Small intestine (tissue), 7 donors: Measurements from ENCODE around the gene GKN2. TPM values are rescaled to one million over a fixed set of nuclear protein-coding genes. Genes with fewer than 3 reads are reported as not detected.
A peak's percentile ranks its signal among the peaks of the same experiment; 100 is the strongest.

ENCODE experiments used
- DNase-seq, 2 donors: peaks; one replicate each; pipeline versions ENCODE4 v3.0.0 to v3.0.0-alpha.2; 2013
- FAIRE-seq: peaks from 2 replicates; lab custom pipeline; 2012; peaks lifted over from hg19 to GRCh38; lab: Jason Lieb, UNC
- H3K27ac ChIP-seq, 3 donors: one replicate each; pipeline ENCODE4 v1.5.1; 2013; ENCODE audit warnings: low read length in 2 of 3, mild to moderate bottlenecking in 2 of 3, control low read depth in 1 of 3, inconsistent platforms in 1 of 3, low read depth in 1 of 3, moderate library complexity in 1 of 3
- H3K27me3 ChIP-seq, 3 donors: one replicate each; pipeline ENCODE4 v1.6.1; 2013; ENCODE audit warnings: low read length in 3 of 3, inconsistent platforms in 1 of 3; ENCODE audit not compliant: control insufficient read depth in 3 of 3, insufficient read depth in 3 of 3
- H3K36me3 ChIP-seq, 3 donors: one replicate each; pipeline ENCODE4 v1.6.1; 2013; ENCODE audit warnings: low read length in 3 of 3, inconsistent platforms in 1 of 3, low read depth in 1 of 3, mild to moderate bottlenecking in 1 of 3, moderate library complexity in 1 of 3; ENCODE audit not compliant: control insufficient read depth in 3 of 3, insufficient read depth in 2 of 3
- H3K4me1 ChIP-seq, 3 donors: one replicate each; pipeline ENCODE4 v1.6.1; 2013; ENCODE audit warnings: low read length in 2 of 3, inconsistent platforms in 1 of 3, low read depth in 1 of 3, mild to moderate bottlenecking in 1 of 3, moderate library complexity in 1 of 3; ENCODE audit not compliant: control insufficient read depth in 3 of 3, insufficient read depth in 2 of 3
- H3K4me3 ChIP-seq, 3 donors: one replicate each; pipeline ENCODE4 v1.5.1; 2013; ENCODE audit warnings: low read length in 3 of 3, control low read depth in 1 of 3, inconsistent platforms in 1 of 3, low read depth in 1 of 3, mild to moderate bottlenecking in 1 of 3, moderate library complexity in 1 of 3
- H3K9me3 ChIP-seq, 2 donors: one replicate each; pipeline ENCODE4 v1.6.1; 2013; ENCODE audit warnings: low read depth in 1 of 2, low read length in 1 of 2; ENCODE audit not compliant: control insufficient read depth in 2 of 2, insufficient read depth in 1 of 2
- WGBS, 3 donors: extraction: QIAGEN DNeasy Blood & Tissue Kit; methylation state at CpG; one replicate each; pipeline ENCODE4 v1.1.7; 2013; 5-methylcytosine and 5-hydroxymethylcytosine counted together
- polyA plus RNA-seq, 4 donors: library from polyadenylated mRNA; stranded (reverse) in 3 of 4; unstranded in 1 of 4; fragments of 200-250 nt in 3 of 4; fragments of 120-200 nt in 1 of 4; gene quantifications; one replicate each; pipeline versions ENCODE4 v1.2.1 to v1.2.3, GENCODE V29; 2013
- donor health status: healthy with polysubstance abuse.
- donor health status: control.
- donor health status: control.
- donor health status: Bipolar disorder and iron deficiency.
- donor health status: healthy.

GKN2 gene
- polyA plus RNA-seq, 4 donors = 0.30 TPM; not detected in 3

DNA sequence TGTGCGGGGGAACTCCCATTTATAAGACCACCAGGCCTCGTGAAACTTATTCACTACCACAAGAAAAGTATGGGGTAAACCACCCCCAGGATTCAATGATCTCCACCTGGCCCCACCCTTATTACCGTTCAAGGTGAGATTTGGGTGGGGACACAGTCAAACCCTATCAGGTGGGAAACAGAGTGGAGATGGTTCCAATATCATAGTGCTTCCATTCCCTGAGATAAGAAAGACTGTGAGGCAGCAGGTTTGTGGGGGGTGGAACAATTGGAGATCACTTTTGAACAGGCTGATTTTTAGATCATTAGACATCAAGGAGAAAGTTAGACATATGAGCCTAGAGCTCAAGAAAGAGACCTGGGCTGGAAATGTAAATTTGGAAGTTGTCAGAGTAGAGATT, 39.3 kb downstream of the GKN2 start:
- no peak for DNase-seq
- Histone ChIP-seq H3K27me3 (no peaks in the 10 kb centered on the region), H3K27ac (no peak overlapping the region), H3K36me3 (no peaks in the 10 kb centered on the region), H3K4me1 (peaks cover 0 to 7% (median 0%) of the 10 kb centered on the region in 3 donors), H3K4me3 (no peak overlapping the region), H3K9me3 (no peaks in the 10 kb centered on the region)
- 85 to 94% (median 89%) methylated on average over 3 of the region's 3 CpGs for WGBS, 3 donors
- FAIRE-seq = no peak

DNA sequence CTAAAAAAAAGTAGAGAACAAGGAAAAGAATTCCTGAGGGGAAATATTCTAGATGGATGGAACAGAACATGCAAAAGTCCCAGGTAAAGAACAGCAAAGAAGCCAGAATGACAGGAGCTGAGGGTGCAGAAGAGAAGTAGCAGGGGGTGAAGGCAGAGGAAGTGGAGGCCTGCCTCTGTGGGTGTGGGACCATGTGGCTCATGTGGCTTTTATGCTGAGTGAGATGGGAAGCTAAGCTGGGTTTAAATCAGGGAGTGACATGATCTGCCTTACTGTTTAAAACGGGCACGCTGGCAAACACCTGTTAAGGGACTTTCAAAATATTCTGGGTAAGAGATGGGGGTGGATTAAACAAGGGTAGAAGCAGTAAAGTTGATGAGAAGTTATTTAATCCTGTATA, 40.0 kb downstream of the GKN2 start:
- no peaks in the 10 kb centered on the region for H3K27me3 ChIP-seq
- no peak overlapping the region for H3K27ac ChIP-seq
- H3K9me3 ChIP-seq = no peaks in the 10 kb centered on the region
- DNase-seq (peak in 1 of 2 donors; percentile 23), FAIRE-seq (no peak)
- no peak overlapping the region for H3K4me3 ChIP-seq
- 28 to 40% (median 36%) methylated on average over 2 of the region's 2 CpGs for WGBS, 3 donors
- H3K4me1 ChIP-seq = peaks cover 0 to 7% (median 0%) of the 10 kb centered on the region in 3 donors
- no peaks in the 10 kb centered on the region for H3K36me3 ChIP-seq

DNA sequence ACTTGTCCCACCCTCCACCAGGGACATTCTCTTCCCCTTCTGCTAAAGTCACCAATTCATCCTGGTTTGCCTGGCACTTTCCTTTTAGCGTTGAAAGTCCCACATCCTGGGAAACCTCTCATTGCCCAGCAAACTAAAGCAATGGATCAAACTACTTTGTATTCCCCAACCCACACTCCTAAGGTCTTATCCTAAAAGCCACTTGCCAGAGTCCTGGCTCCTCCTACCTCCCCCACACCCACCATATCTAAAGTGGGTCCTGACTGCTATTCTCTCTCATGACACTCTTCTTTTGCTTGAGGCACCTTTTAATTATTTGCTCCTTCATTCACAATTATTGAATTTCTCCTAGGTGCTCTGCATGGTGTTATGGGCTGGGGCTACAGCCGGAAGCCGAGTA, 40.6 kb downstream of the GKN2 start:
- no peak for FAIRE-seq
- no peak for DNase-seq
- Histone ChIP-seq H3K4me3 (no peak overlapping the region), H3K4me1 (peaks cover 0 to 7% (median 0%) of the 10 kb centered on the region in 3 donors), H3K27ac (no peak overlapping the region), H3K9me3 (no peaks in the 10 kb centered on the region), H3K36me3 (no peaks in the 10 kb centered on the region), H3K27me3 (no peaks in the 10 kb centered on the region)
- 94 to 98% (median 96%) methylated on average over 3 of the region's 3 CpGs for WGBS, 3 donors

DNA sequence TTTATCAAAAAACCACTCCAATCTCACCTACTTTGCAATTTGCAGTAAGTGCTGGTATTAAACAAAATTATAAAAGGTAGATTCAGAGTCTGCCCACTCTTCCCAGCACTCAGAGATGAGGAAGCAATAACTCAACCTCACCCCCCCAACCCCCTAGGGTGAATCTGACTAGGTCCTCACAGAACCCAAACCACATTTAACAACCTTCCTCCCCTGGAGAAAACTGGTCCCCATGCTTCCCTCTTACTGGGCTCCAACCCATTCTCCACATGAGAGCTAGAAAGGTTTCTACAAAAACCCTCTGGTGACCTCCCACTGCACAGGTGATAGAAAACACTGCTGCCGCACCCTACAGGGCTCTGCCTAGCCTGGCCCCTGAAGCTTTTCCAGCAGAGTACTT, 41.0 kb downstream of the GKN2 start:
- H3K9me3 ChIP-seq = no peaks in the 10 kb centered on the region
- H3K4me1 ChIP-seq = peaks cover 0 to 7% (median 0%) of the 10 kb centered on the region in 3 donors
- H3K36me3 ChIP-seq = no peaks in the 10 kb centered on the region
- H3K27ac ChIP-seq = no peak overlapping the region
- H3K4me3 ChIP-seq = no peak overlapping the region
- 96 to 100% (median 97%) methylated on average over 1 of the region's 1 CpG for WGBS, 3 donors
- FAIRE-seq = no peak
- DNase-seq = no peak
- H3K27me3 ChIP-seq = no peaks in the 10 kb centered on the region

DNA sequence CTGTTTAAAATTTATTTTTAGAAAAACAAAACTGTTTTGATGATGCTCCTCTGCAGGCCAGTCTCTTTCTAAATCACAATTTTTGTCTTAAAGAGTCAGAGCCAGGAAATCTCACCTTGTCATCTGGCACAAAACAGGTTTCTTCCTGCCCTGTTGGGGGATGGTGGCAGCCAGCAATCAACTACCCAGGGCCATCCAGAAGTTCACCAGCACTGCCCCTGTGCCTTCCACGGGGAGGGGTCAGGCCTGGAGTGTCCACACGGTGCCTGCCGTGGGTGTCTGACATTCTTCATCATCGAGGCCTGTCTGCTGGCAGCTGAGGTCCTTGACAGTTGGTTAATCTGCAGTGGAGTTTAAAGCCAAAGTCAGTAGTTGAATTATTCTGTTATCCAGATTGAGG, 41.4 kb downstream of the GKN2 start:
- H3K9me3 ChIP-seq = no peaks in the 10 kb centered on the region
- H3K4me3 ChIP-seq = no peak overlapping the region
- no peaks in the 10 kb centered on the region for H3K36me3 ChIP-seq
- H3K4me1 ChIP-seq = peaks cover 0 to 7% (median 0%) of the 10 kb centered on the region in 3 donors
- WGBS, 3 donors = 73 to 79% (median 77%) methylated on average over 4 of the region's 4 CpGs
- DNase-seq (no peak), FAIRE-seq (no peak)
- no peak overlapping the region for H3K27ac ChIP-seq
- no peaks in the 10 kb centered on the region for H3K27me3 ChIP-seq

DNA sequence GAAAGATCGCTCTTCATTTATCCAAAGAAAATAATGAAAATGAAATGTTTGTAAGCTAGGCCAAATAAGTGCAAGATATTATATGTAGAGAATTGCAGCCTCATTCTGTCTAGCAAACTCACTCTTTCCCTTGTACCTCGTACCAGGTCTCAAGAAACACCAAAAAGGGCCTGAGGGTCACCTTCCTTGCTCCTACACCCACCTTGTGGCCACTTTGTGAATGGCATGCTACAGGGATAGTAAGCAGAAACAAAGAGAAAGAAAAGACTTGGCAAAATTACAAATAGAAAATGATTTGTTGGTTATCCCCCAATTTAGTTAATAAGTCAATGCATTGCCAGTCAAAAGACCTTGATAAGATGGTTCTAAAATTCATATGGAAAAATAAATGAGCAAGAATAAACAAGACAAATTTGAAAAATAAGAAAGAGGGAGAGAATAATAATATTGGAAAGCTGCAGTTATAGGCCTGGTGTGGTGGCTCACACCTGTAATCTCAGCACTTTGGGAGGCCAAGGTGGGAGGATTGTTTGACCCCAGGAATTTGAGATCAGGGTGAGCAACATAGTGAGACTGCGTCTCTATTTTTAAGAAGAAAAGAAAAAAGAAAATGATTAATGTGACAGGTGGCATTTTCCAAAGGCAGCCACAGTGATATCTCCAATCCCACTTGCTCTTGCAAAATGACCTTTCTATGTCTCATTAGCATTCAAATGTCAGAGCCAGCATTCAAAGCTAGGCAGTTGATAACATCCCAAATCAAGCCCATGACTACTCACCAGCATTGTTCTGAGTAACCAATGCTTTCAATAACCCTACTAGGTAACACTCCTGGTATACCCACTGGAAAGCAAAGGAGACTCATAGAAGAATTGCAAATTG, 42.7 kb downstream of the GKN2 start:
- Histone ChIP-seq H3K36me3 (no peaks in the 10 kb centered on the region), H3K9me3 (no peaks in the 10 kb centered on the region), H3K4me1 (peaks cover 0 to 7% (median 0%) of the 10 kb centered on the region in 3 donors), H3K4me3 (no peak overlapping the region), H3K27me3 (no peaks in the 10 kb centered on the region), H3K27ac (no peak overlapping the region)
- FAIRE-seq (no peak), DNase-seq (peak; percentile 60 to 67)
- WGBS, 3 donors = 67 to 72% (median 70%) methylated on average over 3 of the region's 3 CpGs

DNA sequence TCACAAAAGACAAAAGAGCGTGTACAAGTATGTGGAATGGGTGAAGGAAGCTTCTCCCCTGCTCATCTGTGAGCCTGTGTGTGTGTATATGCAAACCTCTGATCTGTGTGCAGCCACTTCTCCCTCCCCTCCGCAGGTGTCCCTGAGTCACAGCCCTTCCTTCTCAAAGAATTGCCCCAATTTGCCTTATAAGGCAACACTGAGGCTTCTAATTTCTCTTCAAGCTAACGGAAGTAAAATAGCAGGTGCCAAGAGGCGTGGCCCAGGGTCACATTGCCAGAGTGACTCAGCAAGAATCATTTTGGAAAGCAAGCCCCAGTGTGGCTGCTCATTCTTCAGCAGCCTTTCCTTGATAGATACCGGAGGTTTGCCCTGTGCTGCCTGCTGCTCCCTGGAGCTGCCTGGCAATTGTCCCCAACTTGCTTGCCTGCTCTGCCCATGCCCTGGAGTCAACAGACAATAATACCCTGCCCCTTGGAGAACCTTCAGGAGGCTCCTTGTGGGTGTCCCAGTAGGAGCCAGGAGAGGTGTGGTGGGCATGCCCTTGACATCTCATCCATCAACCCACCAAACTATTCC, 44.2 kb downstream of the GKN2 start:
- H3K36me3 ChIP-seq = no peaks in the 10 kb centered on the region
- no peak for FAIRE-seq
- no peaks in the 10 kb centered on the region for H3K27me3 ChIP-seq
- H3K4me1 ChIP-seq = peaks cover 0 to 7% (median 0%) of the 10 kb centered on the region in 3 donors
- H3K27ac ChIP-seq = peak overlapping the region in 2 of 3 donors; percentile 0 to 87
- no peak overlapping the region for H3K4me3 ChIP-seq
- H3K9me3 ChIP-seq = no peaks in the 10 kb centered on the region
- DNase-seq = peak; percentile 44 to 85
- 8 to 21% (median 11%) methylated on average over 5 of the region's 5 CpGs for WGBS, 3 donors

DNA sequence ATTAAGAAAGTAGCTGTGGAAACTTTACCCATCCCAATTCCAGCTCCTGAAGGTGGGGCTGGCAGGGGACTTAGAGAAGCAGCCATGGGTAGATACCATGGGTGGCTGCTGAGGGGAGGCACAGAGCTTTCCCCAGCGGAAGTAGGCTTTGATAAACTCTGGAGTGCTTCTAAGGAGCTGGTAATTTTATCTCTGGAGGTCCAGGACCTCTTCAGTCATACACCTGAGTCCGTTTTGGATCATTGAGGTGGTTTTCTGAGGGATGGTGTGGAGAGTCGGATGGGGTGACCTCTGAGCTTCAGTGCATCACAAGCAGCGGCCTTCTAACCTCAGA, 44.8 kb downstream of the GKN2 start:
- Histone ChIP-seq H3K4me3 (no peak overlapping the region), H3K27me3 (no peaks in the 10 kb centered on the region), H3K36me3 (no peaks in the 10 kb centered on the region), H3K27ac (peak overlapping the region in 1 of 3 donors; percentile 87), H3K9me3 (no peaks in the 10 kb centered on the region), H3K4me1 (peaks cover 0 to 7% (median 0%) of the 10 kb centered on the region in 3 donors)
- no peak for FAIRE-seq
- no peak for DNase-seq
- WGBS, 3 donors = 53 to 70% (median 69%) methylated on average over 4 of the region's 4 CpGs
